Measurements from ENCODE around the gene ZNF420.

DNA sequence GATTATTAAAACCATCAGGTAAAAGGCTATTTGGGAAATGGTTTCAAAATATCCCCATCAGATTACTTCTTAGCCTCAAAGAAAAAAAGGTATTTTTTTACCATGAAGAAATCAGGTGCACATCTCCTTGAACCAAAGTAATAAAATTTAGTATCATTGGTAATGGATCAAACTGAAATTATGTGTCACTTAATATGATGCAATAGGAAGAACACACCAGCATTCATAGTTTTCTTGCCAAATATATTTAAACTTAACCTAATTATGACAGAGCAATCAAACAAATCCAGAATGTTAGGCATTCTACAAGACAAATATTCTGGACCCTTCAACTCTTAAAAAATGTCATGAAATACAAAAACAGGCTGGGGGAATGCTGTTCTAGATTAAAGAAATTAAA is 4.1 kb upstream of the ZNF420 start:
- no peak for TF ChIP-seq TAF1 (IDR thresholded peaks at IDR 0.05; ENCODE audit: borderline replicate concordance, low read depth, low read length)
- TF ChIP-seq POLR2A (IDR thresholded peaks at IDR 0.05; ENCODE audit: low read depth, low read length): no peak
- TF ChIP-seq POLR2AphosphoS5 (IDR thresholded peaks at IDR 0.05; ENCODE audit: low read depth, low read length): no peak
